H7 (cell line): ENCODE results near the gene RPTOR. TPM values are rescaled to one million over a fixed set of nuclear protein-coding genes. Genes with fewer than 3 reads are reported as not detected.

Experiments used
- DNase-seq: peaks from one replicate; pipeline ENCODE4 v3.0.0; 2012
- H3K27me3 ChIP-seq: 2 replicates; pipeline ENCODE4 v1.6.0; 2011; ENCODE audit warnings: mild to moderate bottlenecking, low read length; ENCODE audit not compliant: control insufficient read depth, insufficient read depth
- H3K36me3 ChIP-seq: replicated peaks from 2 replicates; pipeline ENCODE4 v1.5.1; 2011; ENCODE audit warnings: low read length; ENCODE audit not compliant: control insufficient read depth, insufficient read depth
- H3K4me3 ChIP-seq: 2 replicates; pipeline ENCODE4 v1.5.1; 2011; ENCODE audit warnings: low read depth, mild to moderate bottlenecking, control low read depth, low read length, moderate library complexity; ENCODE audit not compliant: insufficient read depth
- total RNA-seq: library from RNA; depleted of rRNA; stranded (reverse); fragments of >200 nt; shearing (Covaris generic); gene quantifications from 2 replicates; pipeline ENCODE4 v1.2.3, GENCODE V29; 2014

Gene RPTOR
- total RNA-seq, 1 experiment from 2014 or later: 20.9 TPM

DNA sequence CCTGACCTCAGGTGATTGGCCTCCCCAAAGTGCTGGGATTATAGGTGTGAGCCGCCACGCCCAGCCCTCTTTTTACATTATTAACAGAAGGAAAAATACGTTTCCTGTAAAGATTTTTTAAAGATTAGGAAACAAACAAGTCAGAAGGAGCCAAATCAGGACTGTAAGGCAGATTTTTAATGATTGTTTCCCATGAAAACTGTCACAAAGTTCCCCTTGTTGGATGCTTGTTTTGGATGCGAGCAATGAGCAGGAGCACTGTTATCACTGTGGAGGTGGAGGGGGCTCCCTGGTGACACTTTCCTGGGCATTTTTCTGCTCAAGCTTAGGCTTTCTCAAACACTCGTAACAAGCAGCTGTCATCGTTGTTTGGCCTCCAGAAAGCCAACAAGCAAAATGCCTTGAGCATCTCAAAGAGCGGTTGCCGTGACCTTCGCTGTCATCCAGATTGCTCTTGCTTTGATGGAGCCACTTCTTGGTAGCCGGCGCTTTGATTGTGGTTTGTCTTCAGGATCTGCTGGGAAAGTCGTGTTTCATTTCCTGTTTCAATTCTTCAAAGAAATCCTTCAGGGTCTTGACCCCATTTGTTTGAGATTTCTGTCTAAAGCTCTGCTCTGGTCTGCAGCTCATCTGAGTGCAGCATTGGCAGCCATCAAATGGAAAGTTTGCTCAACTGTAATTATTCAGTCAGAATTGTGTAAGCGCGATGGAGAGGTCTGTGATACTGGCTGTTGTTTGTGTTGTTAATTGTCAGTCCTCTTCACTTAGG, 128.7 kb downstream of the RPTOR start:
- H3K36me3 ChIP-seq: no peaks in the 10 kb centered on the region
- no peak for DNase-seq
- no peak overlapping the region for H3K4me3 ChIP-seq
- H3K27me3 ChIP-seq: no peaks in the 10 kb centered on the region

DNA sequence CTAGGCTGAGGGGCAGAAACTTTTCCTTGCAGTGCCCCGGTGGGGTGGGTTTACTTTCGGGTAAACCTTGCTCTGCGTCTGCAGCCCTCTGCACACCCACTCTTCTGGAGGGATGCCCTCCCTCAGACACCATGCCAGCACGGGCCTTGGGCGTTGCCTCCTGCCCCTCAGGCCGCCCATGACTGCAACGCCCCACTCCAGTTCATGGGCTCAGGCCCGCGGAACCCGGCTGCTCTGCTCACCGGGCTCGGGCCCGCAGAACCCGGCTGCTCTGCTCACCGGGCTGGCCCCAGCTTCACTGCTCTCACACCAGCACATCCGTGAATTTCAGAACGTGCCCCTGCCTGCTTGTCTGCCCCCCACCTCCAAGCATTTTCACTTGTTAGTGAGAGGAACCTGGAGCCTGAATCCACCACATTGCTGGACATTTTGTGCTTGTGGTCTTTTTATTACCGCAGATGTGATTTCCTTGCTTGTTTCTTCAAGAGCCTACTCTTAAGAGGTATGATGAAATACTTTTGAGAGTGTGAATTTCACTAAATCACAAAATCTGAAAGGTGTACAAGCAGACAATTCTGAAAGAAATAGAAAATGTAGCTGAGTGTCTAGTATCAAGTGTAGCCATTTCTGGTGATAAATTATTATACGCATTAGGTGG, 130.9 kb downstream of the RPTOR start:
- Histone ChIP-seq H3K27me3 (no peaks in the 10 kb centered on the region), H3K4me3 (no peak overlapping the region), H3K36me3 (no peaks in the 10 kb centered on the region)
- DNase-seq: no peak

DNA sequence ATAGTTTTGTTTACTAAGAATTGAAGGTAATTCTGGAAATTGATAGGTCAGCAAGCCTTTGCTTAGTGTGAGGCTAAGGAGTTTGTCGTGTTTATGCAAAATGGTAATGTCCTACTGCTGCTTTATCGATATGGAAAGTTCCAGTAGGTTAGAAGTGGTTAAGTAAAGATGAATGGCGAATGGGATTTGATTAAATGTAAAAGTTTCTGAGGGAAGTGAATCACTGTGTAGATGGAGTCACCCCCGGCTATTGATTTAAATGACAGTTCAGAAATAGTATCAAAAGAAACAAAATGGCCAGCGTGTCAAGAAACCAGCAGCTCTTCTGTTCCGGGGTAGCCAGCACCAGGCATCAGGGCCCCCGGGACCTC, 131.4 kb downstream of the RPTOR start:
- DNase-seq: no peak
- no peaks in the 10 kb centered on the region for H3K36me3 ChIP-seq

DNA sequence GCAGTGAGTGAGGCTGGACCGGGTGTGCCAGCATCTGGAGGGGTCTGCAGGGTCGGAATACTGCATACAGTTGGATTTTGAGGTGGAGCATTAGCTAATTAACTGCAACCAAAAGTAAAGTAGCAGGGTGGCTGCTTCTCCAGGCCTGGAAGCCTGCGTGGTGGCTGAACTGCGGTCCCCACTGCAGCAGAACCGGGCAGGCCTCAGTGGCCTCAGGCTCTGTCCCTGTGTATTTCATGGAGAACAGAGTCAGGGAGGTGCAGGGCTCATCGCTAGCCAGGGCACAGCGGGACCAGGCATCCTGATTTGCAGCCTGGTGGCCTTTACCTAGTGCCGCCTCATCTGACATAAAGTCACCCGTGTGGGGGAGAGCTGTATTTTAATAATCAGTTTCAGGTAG, 131.9 kb downstream of the RPTOR start:
- no peaks in the 10 kb centered on the region for H3K36me3 ChIP-seq
- no peak overlapping the region for H3K4me3 ChIP-seq
- H3K27me3 ChIP-seq: no peaks in the 10 kb centered on the region
- no peak for DNase-seq

More for the DNA sequence above, 131.4 kb downstream of the RPTOR start:
- Histone ChIP-seq H3K27me3 (no peaks in the 10 kb centered on the region), H3K4me3 (no peak overlapping the region)

DNA sequence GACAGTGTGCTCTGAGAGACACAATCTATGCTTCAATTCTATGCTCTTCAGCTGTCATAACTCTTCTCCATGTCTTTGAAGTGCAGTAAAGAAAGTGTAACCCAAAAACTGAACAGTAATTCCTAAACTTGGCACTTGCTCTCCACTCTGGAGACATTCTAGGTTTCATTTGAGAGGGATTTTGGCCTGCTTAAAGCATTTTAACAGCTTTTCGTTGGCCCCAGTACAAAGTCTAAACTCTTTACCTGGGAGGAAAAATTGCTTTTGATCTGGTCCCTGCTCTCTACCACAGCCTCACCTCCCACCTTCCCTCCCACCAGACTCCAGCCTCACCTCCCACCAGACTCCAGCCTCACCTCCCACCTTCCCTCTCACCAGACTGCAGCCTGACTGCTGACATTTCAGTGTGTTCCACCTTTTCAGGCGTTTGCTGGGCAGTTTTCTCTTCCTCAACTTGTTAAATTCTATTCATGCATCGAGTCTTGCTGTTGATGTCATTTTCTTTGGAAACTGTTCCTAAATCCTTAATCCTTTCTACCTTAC, 132.6 kb downstream of the RPTOR start:
- no peaks in the 10 kb centered on the region for H3K36me3 ChIP-seq
- no peaks in the 10 kb centered on the region for H3K27me3 ChIP-seq
- H3K4me3 ChIP-seq: no peak overlapping the region
- DNase-seq: no peak

DNA sequence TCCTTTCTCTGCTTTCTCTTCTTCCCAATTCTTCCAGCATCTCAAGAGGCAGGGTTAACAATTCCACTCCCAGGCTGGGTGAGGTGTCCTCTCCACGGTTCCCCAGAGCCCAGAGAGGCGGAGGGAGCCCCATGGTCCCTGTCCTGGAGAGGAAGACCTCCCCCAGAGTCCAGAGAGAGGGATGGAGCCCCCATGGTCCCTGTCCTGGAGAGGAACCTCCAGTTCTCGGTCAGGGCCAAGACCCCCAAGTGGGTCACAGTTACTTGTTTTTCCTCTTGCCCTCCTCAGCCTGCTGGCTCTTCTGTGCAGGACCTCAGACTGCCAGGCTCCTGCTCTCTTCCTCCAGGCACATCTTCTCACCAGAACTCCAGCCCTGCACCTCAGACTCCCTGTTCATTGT, 135.2 kb downstream of the RPTOR start:
- Histone ChIP-seq H3K4me3 (no peak overlapping the region), H3K36me3 (no peaks in the 10 kb centered on the region), H3K27me3 (no peaks in the 10 kb centered on the region)
- DNase-seq: no peak

DNA sequence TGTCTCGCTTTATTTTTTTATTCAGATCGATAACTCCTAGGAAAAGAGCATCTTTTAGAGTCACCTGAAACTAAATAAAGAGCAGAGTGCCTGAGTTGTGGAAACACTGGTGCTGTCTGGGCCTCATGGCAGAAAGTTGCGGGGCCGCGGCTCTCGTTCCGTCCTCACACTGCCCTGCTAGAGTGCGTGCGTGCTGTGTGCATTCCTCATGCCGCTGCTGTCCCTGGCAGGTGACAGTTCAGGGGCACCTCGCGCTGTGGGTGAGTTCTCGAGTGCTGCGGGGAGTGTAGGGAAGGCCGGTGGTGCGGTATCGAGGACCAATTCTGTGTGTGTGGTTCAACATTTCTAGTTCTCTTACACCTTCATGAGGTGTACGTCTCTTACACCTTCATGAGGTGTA, 136.6 kb downstream of the RPTOR start:
- Histone ChIP-seq H3K27me3 (no peaks in the 10 kb centered on the region), H3K36me3 (no peaks in the 10 kb centered on the region), H3K4me3 (no peak overlapping the region)
- DNase-seq: no peak

DNA sequence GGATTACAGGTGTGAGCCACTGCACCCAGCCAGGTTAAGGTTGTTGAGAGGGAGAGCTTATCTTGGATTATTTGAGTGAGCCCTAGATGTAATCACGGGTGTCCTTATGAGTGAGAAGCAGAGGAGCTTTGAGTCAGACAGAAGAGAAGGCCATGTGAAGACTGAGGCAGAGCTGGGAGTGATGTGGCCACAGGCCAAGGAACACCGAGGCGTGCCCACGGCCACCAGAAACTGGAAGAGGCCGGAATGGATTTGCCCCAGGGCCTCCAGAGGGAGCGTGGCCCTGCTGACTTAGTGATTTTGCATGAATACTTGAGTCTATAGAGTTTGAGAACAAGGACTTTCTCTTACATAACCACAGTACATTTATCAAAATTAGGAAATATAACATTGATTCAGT, 137.7 kb downstream of the RPTOR start:
- no peak for DNase-seq
- no peaks in the 10 kb centered on the region for H3K36me3 ChIP-seq
- no peaks in the 10 kb centered on the region for H3K27me3 ChIP-seq
- H3K4me3 ChIP-seq: no peak overlapping the region

DNA sequence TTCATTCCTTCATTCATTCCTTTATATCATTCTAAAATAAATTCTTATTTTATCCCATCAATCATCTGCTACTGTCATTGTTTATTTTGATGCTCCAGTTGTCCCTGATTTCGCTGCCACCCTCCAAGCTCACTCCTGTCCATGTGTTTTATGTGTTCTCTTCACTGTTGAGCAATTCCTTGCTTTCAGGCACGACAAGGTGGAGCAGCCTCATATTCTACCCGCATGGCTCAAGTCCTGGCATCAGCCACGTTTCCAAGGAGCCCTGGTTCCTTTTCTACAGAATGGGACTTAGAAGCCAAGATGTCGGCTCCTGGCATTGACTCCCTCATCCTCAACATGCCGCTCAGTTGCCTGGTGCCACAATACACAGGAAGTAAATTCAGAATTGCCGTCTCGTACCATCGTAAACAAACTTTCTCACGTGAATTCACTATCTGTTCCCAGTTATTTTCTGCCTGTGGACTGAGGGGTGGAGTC, 139.0 kb downstream of the RPTOR start:
- no peak overlapping the region for H3K4me3 ChIP-seq
- H3K36me3 ChIP-seq: no peaks in the 10 kb centered on the region
- no peaks in the 10 kb centered on the region for H3K27me3 ChIP-seq
- DNase-seq: no peak

DNA sequence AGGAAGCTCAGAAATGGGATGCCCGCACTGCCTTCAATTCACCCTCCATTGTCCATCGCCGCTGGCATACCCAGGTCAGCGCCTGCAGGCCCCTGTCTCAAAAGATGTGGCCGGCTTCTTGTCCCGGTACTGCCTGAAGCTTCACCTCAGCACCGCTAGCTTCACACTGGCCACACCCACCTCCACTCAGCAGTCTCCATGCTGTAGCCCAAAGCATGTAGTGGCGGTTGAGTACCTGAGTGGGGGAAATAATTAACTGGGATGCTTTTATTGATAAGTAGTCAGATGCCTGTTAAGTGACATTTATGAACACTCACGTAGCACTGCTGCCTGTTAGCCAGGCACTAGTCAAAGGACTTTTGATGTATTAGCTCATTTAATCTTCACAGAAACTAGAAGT, 143.2 kb downstream of the RPTOR start:
- no peak for DNase-seq
- no peak overlapping the region for H3K4me3 ChIP-seq
- no peaks in the 10 kb centered on the region for H3K36me3 ChIP-seq
- H3K27me3 ChIP-seq: no peaks in the 10 kb centered on the region

DNA sequence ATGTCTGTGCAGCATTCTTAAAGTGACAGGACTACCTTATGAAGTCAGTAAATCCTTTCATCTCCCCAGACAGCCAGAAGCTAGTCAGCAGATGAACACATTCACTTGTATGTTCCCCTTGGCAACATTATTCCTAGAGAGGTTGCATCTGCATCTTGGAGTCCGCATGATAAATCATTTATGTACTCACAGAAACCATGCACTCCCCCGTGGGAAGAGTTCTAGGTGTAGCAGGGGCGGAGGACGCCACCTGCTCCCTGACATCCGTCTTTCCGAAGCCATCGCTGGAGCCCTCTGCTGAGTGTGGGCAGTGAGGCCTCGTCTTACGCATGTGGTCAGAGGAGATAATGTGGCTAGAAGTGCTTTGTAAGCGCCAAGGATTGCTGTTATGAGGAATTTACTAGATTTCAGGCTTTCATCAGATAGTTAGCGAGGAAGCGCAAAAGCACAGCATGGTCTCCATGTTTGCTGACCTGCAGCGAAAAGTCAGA, 144.5 kb downstream of the RPTOR start:
- Histone ChIP-seq H3K27me3 (no peaks in the 10 kb centered on the region), H3K36me3 (no peaks in the 10 kb centered on the region), H3K4me3 (no peak overlapping the region)
- DNase-seq: no peak

DNA sequence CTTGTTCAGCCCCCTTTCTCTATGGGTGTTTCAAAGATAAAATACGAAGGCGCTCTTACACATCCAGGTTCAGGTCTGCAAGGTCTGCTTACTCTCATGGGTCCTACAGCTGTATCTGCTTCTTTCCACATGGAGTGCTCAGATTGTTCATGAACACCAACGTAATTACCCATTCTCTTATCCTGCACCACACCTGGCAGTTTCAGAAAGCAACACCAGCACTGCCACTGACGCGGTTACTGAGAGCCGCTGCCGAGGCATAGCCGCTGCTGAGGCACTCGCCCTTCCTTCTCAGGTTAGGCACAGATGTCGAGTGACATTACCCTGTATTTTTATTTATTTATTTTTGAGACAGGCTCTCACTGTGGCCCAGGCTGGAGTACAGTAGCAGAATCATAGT, 147.1 kb downstream of the RPTOR start:
- H3K4me3 ChIP-seq: no peak overlapping the region
- no peak for DNase-seq
- no peaks in the 10 kb centered on the region for H3K36me3 ChIP-seq
- no peaks in the 10 kb centered on the region for H3K27me3 ChIP-seq

DNA sequence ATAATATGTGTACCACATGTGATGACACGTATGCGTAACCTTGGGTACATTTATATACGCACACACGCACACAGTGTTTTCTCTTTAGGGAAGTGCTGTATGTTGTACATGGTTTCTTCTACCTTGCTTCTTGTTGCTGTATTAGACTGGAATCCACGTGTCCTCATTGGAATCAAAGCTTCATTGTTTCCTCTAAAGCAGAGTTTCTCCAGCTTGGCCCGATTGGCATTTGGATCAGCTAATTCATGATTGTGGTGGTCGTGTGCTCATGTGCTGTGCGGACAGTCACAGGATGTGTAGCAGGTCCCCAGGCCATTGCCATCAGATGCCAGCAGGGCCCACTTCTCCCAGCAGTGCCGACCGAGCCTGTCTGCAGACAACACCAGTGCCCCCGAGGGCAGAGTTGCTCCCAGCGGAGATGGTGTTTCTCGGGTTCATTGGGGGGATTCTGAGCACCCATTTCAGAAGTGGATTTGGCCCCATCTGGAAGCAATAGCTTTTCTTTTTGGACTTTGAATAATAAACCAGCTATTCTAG, 148.4 kb downstream of the RPTOR start:
- Histone ChIP-seq H3K36me3 (no peaks in the 10 kb centered on the region), H3K4me3 (no peak overlapping the region), H3K27me3 (no peaks in the 10 kb centered on the region)
- DNase-seq: no peak

DNA sequence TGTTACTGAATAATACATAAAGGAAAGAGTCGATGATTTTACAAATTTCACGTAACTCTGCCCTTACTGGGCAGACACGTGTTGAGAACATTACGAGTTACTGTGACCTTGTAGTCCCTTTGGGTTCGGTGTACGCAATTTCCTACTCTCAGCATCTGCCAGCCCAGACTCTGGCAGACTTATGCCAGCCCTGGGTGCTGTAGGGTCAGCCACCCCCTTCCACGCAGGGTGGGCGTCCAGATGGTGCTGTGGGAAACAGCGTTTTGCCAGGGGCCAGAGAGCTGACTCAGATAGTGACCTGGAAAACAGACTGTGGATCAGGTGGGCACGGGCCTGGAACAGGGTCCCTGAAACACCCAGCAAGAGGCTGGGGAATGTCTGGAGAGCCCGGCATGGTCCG, 148.9 kb downstream of the RPTOR start:
- no peaks in the 10 kb centered on the region for H3K27me3 ChIP-seq
- no peak for DNase-seq
- H3K36me3 ChIP-seq: no peaks in the 10 kb centered on the region
- H3K4me3 ChIP-seq: no peak overlapping the region
